ENCODE results near the gene CAV2.

The CAV2 gene

DNA sequence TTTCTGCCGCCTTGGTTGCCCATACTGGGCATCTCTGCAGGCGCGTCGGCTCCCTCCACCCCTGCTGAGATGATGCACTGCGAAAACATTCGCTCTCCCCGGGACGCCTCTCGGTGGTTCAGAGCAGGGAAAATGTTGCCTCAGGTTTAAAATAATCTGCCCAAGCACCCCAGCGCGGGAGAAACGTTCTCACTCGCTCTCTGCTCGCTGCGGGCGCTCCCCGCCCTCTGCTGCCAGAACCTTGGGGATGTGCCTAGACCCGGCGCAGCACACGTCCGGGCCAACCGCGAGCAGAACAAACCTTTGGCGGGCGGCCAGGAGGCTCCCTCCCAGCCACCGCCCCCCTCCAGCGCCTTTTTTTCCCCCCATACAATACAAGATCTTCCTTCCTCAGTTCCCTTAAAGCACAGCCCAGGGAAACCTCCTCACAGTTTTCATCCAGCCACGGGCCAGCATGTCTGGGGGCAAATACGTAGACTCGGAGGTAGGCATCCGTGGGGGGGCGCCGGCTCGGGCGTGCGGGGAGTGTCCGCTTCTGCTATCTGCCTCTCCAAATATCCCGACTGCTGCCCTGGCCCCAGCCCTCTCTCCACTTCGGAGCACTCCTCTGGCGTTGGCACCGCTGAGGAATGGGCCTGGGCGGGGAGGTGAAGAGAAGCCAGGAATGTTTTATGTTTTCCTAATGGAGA, 25.2 kb downstream of the CAV2 start, which contains the start of gene CAV1:
Gene CAV1, plus strand, starts transcription at position 428 of the 689 bp plus-strand sequence. Its CDS starts 27 bp downstream, at position 455.
- no peak for DNase-seq (ENCODE audit: low read depth)

DNA sequence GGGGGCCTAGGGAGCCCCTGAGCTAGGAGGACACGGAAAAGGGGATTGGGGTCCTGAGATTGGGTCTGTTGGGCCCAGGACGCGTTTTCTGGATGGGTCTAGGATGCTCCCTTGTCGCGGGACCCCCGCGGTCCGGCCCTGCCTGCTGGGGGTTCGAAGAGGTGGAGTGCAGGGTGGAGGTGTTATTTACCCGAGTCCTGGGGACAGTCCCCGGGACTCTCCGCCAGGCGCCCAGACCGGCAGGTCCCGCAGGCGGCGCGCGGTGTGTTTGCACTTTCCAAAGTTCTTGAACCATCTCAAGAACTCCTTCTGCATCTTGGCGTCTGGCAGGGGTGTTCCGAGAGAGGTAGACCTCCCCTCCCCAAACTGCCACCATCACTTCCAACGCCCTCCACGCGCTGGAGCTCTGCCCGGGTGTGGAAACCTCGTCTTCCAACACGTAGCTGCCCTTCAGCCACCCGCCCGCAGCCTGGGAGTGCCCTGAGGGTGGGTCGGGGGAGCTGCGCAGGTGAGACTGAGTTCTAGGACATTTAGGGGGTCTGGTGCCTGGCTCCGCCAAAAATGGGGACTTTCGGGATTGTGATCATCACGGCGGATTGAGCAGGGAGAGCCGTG, 25.9 kb downstream of the CAV2 start:
- no peak for DNase-seq (ENCODE audit: low read depth)

DNA sequence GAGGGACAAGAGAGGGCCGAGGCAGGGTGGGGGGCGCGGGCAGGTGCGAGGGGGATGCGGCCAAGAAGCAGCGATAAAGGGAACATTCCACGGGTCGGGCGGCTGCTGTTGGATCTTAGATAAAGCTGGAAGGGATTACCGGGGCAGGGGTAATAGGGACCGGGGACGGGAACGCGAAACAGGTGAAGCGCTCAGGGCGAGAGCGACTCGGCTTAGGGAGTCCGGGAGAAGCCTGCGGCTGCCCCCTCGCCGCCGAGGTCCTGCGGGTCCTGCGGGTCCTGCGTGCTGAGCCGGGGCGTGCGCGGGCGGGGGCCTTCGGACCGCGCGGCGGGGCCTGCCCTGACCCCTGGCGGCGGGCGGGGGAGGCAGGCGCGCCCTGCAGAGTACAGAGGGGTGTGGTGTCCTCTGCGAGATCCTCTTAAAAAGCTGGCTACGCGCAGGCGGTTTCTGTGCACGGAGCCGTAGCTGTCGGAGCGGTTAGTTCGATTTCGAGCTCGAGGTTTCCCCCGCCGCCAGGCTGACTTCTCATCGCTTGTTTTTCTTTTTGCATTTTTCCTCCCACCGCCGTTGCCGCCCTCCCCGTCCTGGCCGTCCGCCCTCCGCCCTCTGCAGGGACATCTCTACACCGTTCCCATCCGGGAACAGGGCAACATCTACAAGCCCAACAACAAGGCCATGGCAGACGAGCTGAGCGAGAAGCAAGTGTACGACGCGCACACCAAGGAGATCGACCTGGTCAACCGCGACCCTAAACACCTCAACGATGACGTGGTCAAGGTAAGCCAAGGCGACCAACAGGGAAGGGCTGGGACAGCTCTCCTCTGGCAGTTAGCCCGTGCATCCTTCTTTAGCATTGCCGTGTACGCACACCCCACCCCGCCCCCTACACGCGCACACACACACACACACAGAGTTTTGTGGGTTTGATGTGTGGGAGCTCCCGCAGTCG, 26.6 kb downstream of the CAV2 start:
- DNase-seq (ENCODE audit: low read depth) = peak; percentile 29

DNA sequence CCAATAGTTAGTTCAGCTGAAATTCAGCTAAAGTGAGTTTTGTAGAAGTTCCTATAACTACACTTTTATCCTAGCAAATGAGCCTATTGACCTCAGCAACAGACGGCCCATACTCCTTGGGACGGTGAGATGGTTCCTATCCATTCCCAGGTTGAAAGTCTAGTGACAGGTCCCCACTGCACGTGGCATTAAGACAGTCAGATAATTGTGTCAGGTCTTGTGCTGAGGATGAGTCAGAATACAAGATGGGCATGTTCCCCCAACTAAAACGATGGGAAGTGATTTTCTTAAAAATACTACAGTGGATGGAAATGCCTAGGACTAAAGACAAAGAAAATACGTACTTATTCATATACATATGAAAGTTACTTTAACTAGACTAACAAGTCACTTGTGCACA, 27.4 kb downstream of the CAV2 start:
- DNase-seq (ENCODE audit: low read depth) = no peak

DNA sequence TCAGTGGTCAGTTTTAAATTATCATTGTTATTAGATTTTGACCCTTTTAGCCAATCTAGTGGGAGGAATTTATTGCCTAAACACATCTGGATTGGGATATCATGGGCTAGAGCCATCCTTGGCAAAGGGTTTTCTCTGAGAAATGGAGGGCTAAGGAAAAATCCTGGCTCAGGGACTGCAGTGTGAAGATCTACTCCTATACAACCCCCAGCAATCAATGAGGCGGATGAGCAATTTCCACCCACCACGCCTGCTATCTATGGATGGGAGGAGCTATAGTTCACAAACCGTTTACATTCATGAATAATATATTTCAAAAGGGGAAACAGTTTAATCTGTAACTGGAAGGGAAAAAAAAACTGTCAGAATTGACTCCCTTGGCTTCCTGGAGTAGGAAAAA, 28.0 kb downstream of the CAV2 start:
- DNase-seq (ENCODE audit: low read depth) = no peak

DNA sequence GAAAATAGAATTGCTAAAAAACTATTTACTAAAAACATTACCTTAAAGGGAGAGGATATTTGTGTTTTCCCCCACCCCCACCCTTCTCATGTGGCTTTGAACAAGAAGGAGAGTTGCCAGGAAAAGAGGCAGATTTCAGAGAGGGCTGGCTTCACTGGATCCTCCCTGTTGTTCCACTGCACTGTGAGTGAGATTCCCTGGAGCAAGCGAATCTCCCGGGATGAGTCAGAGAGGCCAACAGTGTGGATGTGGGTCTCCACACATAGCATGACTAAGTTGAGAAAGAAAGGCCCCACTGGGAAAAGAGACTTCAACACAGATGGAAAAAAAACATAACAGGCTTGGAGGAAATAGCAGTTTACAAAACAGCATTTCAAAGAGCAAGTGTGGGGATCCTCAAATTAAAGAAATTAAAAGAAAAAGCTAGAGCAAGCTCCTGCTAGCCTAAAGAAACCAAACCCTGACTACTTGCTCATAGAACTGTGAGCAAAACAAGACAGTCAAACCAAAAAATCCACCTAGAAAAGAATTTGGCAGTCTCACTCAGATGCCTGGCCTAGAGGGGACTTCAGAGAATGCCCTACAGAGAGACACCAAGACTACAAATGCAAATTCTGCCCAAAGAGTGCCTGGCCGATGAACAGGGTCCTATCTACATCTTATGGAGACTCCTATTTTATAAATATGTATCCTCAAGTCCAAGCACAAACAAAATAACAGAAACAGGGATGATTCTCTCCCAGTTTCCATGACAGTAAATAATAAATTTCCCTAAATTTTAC, 28.7 kb downstream of the CAV2 start:
- no peak for DNase-seq (ENCODE audit: low read depth)

DNA sequence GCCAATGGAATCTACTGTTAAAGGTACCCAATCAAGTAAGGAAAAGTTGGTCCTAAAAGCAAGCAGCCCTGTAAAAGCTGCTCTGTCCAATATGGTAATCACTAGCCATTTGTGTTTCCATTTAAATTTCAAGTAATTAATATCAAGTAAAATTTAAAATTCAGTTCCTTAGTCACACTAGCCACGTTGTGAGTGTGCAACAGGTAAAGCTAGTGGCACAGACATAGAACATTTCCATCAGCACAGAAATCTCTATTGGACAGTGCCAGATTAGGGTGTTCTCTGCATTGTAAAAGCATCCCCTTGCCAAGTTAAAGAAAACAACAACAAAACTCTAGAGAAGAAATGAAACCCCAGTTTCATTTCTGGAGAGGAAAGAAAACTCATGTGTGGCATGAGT, 29.7 kb downstream of the CAV2 start:
- no peak for DNase-seq (ENCODE audit: low read depth)

DNA sequence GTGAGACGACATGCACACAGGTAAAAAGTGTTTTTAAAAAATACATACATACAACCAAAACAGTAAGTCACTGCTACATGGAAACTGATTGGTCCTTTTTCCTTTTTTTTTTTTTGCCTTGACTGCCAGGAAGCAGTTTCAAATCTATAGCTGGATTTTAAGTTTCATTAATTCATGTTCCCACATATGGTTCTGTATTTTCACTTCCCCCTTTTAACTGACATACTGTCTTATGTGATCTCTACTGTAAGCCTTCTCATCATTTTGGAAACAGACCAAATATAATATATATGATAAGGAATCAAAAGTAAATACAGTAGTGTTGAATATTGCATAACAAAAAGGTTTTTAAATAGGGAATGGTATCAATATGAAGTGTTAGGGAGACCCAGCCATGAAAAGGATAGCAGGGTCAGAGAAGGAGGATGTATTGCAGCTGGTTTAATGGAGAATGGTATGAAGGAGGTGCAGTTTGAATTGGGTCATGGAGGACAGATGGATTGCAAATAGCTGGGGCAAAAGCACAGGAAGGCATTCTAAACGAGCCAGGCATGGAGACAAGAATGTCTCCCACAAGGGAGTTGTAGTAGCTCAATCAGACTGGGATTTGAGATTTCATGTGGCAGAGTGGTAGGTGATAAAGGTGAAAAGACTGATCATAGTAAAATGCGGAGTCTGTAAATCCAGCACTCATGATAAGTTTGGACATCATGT, 30.7 kb downstream of the CAV2 start:
- no peak for DNase-seq (ENCODE audit: low read depth)

DNA sequence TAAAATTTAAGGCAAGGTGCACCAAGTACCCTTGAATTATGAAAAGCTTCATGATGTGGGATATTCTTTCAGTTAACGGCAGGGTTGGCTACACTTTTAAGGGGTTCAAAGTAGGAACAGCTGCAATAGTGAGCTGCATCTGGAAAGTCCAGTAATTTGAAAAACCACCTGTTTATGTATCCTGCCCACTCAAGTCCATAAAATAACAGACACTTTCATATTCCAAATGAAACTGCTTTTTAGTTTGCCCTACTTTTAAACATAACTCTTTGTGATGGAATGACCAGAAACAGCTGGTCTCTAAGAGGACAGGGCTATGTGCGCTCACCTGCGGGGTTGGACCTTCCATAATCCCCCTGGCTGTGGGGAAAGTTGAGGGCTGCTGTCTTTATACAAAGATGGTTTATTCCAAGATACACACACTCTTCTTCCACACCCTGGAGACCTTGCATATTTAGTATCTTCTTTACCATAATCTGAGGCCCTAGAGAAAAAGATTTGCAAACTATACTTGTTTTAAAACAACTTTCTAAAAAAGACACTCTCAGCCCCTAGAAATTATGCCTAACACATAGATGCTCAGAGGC, 32.7 kb downstream of the CAV2 start:
- DNase-seq (ENCODE audit: low read depth) = no peak

DNA sequence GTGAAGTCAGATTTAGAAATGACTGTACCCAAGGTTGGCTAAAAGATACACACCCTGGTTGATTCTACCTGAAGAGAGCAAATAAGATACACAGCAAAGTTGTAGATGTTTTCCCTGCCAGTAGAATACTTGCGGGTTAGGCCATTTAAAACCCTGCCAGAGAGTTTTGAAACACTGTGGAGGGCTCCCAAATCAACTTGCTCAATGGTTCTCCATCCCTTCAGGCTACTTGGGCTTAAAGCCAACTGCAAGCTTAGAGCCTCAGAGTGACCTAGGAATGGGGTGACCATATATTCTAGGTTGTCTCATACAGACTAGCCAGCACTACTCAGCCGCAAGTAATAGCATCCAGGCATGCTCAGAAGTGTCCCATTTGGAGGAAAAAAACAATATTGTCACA, 35.3 kb downstream of the CAV2 start:
- DNase-seq (ENCODE audit: low read depth) = no peak

DNA sequence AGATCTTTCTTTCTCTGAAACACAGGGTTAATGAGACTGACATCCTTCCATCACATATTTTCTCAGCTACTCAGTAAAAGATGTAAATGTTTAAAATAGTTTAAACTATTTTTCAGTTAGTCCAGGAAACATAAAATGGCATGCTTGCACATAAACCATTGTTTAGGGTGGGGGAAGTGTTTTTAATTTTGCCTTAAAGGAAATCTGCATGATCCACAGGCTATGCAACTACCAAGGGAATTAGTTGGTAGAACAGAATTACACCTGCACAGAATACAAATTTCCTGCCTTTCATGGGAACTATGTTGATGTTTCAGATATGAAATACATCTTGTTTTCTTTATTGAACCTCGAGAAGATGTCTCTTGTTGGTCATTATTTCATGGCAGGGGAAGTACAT, 35.9 kb downstream of the CAV2 start:
- no peak for DNase-seq (ENCODE audit: low read depth)

DNA sequence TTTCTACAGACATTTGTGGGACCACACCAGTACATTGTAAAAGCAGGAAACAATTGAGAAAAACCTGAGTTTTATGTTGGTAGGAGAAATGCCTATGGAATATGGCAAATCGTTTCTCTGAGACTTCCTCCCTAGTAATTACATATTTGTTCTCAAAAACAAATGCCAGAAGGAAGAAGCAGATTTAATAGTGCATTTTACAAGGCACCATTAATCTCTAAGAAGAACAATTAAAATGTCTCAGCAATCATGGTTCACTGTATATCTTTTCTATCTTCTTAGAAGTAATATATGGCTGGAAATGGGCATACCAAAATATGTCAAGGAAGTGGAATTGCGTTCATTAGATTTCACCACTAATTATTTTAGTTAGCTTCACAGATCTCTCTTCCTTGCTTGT, 38.6 kb downstream of the CAV2 start:
- no peak for DNase-seq (ENCODE audit: low read depth)

DNA sequence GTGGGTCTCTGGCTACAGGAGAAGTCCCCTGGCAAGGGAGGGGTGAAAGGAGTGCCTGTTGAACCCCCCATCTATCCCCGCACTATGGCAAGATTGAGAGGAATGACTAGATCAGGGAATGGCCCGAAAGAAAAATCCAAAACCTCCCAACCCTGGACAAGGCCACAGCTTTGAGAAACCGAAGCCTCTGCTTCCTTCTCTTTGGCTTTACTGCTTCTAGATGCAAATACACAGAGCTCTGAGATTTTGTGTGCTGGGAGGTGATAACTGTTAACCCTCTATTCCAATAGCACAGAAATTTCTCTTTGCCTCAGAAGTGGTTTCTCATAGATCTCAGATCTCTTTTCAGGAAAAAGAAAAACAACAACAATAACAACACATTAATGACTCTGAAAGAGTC, 40.3 kb downstream of the CAV2 start:
- no peak for DNase-seq (ENCODE audit: low read depth)

DNA sequence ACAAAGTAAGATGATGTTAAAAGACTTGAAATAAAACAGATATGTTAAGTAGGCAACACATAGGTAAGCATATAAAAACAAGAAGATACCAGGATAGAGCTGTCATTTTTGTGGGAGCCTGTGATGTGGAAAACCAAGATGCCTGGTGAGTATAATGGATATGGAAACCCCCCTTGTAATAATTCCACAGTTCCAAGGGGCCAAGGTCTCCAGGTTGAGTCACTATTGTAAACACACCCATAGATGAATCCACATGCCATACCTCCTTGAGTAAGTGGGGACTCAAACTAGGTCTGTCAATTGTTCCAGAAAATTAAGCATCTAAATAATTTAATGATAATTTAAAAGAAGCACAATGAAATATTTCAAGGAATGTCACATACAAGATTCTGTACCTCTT, 41.2 kb downstream of the CAV2 start:
- no peak for DNase-seq (ENCODE audit: low read depth)

DNA sequence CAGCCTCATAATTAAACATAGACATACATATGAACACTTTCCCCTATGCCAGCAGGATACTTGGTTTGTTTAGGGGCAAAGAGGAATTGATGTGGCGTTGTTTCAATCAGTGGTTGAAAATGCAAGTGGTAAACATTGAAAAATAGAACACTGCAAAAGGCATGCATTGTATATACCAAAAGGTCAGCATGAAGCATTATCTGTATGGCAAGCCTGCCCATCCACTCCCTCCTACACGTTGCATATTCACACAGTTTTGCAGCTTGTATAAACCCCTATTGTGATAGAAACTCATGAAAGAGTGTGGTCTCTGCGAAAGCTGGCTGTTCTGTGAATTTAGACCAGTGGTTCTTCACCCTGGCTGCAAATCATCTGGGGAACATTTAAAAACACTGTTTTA, 42.4 kb downstream of the CAV2 start:
- DNase-seq (ENCODE audit: low read depth) = no peak

DNA sequence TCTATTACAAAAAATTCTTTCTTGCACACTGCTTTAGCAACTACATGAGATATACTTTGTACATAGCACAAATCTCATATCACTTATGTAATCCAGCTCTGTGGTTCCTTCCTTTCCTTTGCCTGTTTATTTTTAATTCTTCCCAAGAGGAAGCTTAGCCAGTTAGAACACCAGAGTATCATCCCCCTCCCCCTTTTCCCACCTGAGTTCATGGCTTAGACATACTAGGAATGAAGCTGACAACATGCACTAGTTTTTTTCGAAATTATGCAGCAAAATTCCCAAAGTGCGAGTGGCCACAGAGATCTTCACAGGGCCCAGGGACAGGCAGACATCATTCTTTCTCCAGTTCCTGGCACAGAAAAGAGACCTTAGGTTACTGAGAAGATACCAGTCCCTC, 43.1 kb downstream of the CAV2 start:
- DNase-seq (ENCODE audit: low read depth) = no peak

DNA sequence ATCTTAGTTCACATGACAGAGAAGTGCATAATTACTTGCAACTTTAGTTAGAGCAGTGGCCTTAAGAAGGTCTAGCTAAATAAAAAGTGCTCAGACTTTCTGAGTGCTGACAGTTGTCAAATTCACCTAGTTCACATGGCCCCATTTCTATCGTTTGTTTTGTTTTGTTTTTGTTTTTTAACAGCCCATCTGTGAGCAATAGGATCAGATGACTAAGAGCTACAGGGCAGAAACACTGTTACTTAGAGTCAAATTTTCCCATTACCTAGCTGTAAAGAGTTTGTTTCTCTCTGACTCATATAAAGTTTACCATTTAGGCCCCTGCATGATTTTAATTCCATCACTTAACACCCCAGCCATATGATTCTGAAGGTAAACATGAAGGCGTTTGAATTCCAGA, 44.1 kb downstream of the CAV2 start:
- no peak for DNase-seq (ENCODE audit: low read depth)

DNA sequence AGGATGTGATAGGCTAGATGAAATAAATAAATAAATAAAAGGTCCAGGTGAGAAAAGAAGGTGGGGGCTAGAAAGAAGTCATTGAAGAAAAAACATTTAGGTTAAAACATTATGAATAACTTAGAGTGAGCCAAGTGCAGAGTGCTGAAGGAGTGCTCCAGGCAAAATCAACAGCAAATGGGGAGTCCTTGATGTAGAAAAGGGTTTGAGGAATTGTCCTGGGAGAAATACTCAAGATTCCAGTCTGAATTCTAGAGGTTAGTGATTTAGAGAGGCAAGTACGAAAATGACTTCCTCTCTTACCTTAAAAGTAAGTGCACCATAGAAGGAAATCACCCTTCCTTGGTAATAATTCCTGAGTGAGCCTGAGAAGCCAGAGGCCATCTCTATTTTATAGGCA, 44.9 kb downstream of the CAV2 start:
- DNase-seq (ENCODE audit: low read depth) = no peak

DNA sequence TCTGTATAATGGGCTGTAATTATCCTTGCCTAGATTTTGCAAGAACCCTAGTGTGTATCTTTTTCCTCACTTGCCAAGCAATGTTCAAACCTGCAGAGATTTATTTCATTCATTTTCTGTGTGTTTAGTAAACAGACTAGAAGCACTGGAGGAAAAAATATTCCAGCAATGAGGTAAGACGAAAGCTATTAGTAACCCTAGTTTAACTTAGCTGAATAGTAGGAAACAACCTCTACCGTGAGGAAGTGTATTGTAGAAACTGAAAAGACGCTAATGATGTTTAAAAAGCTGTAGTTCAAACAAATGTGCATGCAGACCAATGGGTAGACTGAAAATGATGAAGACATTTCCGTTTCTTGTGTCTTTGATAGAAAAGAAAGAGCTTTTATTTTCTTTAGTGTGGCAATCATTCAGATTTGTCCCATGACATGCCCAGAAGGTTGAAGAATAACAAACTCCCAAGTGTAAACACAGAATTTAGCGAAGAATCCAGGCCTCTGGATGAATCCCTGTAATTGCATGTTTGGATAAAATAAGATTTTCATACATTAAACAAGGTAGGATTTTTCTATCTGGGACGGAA, 46.0 kb downstream of the CAV2 start:
- no peak for DNase-seq (ENCODE audit: low read depth)

DNA sequence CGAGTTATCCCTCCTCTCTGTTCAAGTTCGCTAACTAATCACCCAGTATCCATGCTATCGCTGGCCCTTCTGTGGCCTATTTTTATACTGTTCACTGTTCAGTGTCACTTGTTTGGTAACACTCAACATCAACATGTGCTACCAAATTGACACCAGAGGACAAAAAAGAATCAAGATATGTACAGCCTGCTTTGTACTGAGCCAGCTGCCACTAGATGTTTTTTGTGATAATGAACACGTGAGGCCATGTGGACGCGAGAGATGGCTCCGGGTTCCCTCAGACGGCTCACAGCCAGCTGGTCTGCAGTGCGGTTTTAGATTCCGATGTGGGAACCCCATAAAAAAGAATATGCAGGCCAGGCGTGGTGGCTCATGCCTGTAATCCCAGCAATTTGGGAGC, 46.5 kb downstream of the CAV2 start:
- DNase-seq (ENCODE audit: low read depth) = no peak

DNA sequence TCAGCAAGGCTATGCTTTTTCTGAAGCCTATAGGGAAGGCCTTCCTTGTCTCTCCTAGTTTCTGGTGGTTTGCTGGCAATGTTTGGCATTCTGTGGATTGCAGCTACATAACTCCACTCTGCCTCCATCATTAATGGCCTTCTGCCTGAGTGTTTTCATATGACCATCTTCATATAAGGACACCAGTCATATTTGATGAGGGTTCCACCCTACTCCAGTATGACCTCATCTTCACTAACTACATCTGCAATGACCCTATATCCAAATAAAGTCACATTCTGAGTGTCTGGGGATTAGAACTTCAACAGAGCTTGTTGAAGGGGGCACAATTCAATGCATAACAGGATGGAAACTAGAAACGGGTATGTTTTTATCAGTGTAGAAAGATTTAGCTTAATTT, 47.4 kb downstream of the CAV2 start:
- DNase-seq (ENCODE audit: low read depth) = no peak
